Muscle layer of duodenum (tissue), 2 donors: ENCODE data around the gene WWOX.
A peak's percentile ranks its signal among the peaks of the same experiment; 100 is the strongest.

ENCODE experiments used
- H3K27ac ChIP-seq: one replicate; pipeline ENCODE4 v1.7.0; 2013; ENCODE audit warnings: mild to moderate bottlenecking, low read length
- H3K27me3 ChIP-seq: one replicate; pipeline ENCODE4 v1.7.0; 2013; ENCODE audit warnings: low read depth, mild to moderate bottlenecking, control low read depth, low read length
- H3K36me3 ChIP-seq, 2 donors: one replicate each; pipeline ENCODE4 v1.7.0; 2013; ENCODE audit warnings: low read length in 2 of 2, control low read depth in 1 of 2, mild to moderate bottlenecking in 1 of 2; ENCODE audit not compliant: insufficient read depth in 2 of 2, control insufficient read depth in 1 of 2
- H3K4me1 ChIP-seq, 2 donors: one replicate each; pipeline ENCODE4 v1.7.0; 2013; ENCODE audit warnings: low read length in 2 of 2, mild to moderate bottlenecking in 2 of 2, control low read depth in 1 of 2, moderate library complexity in 1 of 2; ENCODE audit not compliant: insufficient read depth in 2 of 2, control insufficient read depth in 1 of 2
- H3K4me3 ChIP-seq, 2 donors: one replicate each; pipeline ENCODE4 v1.7.0; 2013; ENCODE audit warnings: low read length in 2 of 2, low read depth in 1 of 2, mild to moderate bottlenecking in 1 of 2
- H3K9me3 ChIP-seq, 2 donors: one replicate each; pipeline ENCODE4 v1.7.0; 2013; ENCODE audit warnings: low read length in 2 of 2, control low read depth in 1 of 2, mild to moderate bottlenecking in 1 of 2; ENCODE audit not compliant: control insufficient read depth in 1 of 2
- donor health status: healthy.

WWOX gene

GRCh38 chr16:78608305-78608776 is 508.9 kb downstream of the WWOX start:
- Histone ChIP-seq H3K4me3 (peak overlapping the region in 1 of 2 donors; percentile 60), H3K36me3 (no peaks in the 10 kb centered on the region), H3K27me3 (no peaks in the 10 kb centered on the region), H3K27ac (no peak overlapping the region), H3K4me1 (peaks cover 0 to 4% of the 10 kb centered on the region in 2 donors), H3K9me3 (no peaks in the 10 kb centered on the region)

DNA sequence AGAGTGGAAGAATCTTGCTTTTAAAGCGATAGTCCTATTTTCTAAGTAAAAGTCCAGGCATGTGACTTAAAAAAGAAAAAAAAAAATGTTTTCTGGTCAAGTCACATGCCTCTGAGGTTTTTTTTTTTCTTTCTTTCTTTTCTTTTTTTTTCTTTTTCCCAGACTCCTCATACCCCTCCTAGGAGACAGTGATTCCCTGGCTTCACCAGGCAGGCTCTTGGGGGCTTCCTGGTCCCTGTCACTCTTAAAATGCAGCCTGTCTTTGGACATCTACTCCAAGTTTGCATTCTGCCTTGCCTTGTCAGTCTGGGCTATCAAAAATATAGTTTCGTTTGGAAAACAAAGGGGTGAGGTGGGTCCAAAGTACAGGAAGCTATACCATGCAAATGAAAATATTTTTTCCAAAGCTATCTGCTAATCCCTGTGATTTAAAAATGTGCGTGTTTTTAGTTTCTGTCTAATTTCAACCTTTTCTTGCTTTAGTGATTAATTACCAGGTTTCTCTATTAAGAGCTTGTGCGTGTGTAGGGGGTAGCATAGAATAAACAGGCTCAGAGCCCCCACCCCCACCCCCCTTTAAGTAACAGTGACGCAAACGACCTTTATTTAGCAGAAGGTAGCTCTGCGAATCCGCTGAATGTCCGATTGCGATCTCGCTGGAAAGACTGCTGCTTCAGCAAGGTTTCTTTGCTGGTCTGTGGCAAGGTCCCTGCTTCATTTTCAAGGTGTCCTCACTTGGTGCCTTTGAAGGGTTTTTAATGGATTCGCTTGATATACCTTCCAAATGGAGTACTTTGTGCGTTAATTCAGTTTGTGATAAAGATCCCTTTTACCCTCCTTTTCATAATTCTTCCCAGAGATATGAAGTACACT is 510.2 kb downstream of the WWOX start:
- Histone ChIP-seq H3K36me3 (no peaks in the 10 kb centered on the region), H3K4me1 (peaks cover 0 to 4% of the 10 kb centered on the region in 2 donors), H3K9me3 (no peaks in the 10 kb centered on the region), H3K27me3 (no peaks in the 10 kb centered on the region), H3K4me3 (peak overlapping the region; percentile 1 to 22), H3K27ac (no peak overlapping the region)

DNA sequence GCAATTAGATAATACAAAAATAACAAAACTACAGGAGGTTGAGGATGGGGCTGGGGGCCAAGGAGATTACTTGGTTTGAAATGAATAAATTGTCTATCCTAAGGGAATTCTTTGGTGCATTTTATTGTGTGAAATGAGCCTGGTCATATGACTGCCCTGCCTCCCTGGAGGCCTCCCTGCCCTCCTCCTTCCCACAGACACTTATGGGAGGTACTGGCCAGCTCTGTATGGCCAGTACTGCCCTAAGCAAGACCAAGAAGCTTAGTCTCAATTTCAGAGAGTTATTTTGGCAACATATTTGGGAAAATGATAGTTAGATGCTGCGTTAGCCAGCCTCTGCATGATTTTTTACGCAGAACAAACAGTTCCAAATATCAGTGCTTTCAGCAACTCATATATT is 511.9 kb downstream of the WWOX start:
- Histone ChIP-seq H3K27ac (no peak overlapping the region), H3K27me3 (no peaks in the 10 kb centered on the region), H3K9me3 (no peaks in the 10 kb centered on the region), H3K36me3 (no peaks in the 10 kb centered on the region), H3K4me3 (no peak overlapping the region), H3K4me1 (peaks cover 0 to 4% of the 10 kb centered on the region in 2 donors)

GRCh38 chr16:78619811-78620210 is 520.4 kb downstream of the WWOX start:
- no peak overlapping the region for H3K27ac ChIP-seq

GRCh38 chr16:78620291-78620690 is 520.8 kb downstream of the WWOX start:
- Histone ChIP-seq H3K4me3 (no peak overlapping the region), H3K27me3 (no peaks in the 10 kb centered on the region), H3K27ac (no peak overlapping the region), H3K36me3 (no peaks in the 10 kb centered on the region), H3K9me3 (peaks cover 0 to 6% of the 10 kb centered on the region in 2 donors), H3K4me1 (peaks cover 0 to 2% of the 10 kb centered on the region in 2 donors)

More at GRCh38 chr16:78619811-78620210, 520.4 kb downstream of the WWOX start:
- H3K27me3 ChIP-seq, result no peaks in the 10 kb centered on the region
- no peaks in the 10 kb centered on the region for H3K36me3 ChIP-seq
- no peak overlapping the region for H3K4me3 ChIP-seq
- H3K9me3 ChIP-seq, result peaks cover 0 to 6% of the 10 kb centered on the region in 2 donors
- H3K4me1 ChIP-seq, result peaks cover 0 to 2% of the 10 kb centered on the region in 2 donors

DNA sequence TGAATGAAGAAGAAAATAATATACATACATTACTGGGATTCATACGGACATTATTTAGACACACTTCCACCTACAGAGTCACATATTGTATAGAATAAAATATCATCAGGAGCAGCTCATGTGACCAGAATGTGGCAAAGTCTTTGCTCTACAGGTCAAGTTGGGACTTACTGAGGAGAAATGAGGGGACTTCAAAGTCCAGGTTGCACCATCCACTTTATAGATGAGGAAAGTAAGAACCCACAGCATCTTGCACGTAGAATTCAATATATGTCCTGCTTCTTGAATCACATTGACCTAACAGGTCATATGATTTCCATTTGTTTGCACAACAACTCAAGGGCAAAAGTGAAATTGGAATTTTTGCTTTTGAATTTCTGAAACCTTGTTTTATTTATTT is 524.3 kb downstream of the WWOX start:
- Histone ChIP-seq H3K36me3 (no peaks in the 10 kb centered on the region), H3K4me1 (peaks cover 0 to 2% of the 10 kb centered on the region in 2 donors), H3K4me3 (no peak overlapping the region), H3K27ac (no peak overlapping the region), H3K9me3 (peaks cover 0 to 6% of the 10 kb centered on the region in 2 donors), H3K27me3 (no peaks in the 10 kb centered on the region)

GRCh38 chr16:78624366-78624765 is 524.9 kb downstream of the WWOX start:
- no peaks in the 10 kb centered on the region for H3K36me3 ChIP-seq
- peaks cover 0 to 6% of the 10 kb centered on the region in 2 donors for H3K9me3 ChIP-seq
- H3K4me3 ChIP-seq, result no peak overlapping the region
- no peak overlapping the region for H3K27ac ChIP-seq
- no peaks in the 10 kb centered on the region for H3K27me3 ChIP-seq
- peaks cover 0 to 2% of the 10 kb centered on the region in 2 donors for H3K4me1 ChIP-seq

DNA sequence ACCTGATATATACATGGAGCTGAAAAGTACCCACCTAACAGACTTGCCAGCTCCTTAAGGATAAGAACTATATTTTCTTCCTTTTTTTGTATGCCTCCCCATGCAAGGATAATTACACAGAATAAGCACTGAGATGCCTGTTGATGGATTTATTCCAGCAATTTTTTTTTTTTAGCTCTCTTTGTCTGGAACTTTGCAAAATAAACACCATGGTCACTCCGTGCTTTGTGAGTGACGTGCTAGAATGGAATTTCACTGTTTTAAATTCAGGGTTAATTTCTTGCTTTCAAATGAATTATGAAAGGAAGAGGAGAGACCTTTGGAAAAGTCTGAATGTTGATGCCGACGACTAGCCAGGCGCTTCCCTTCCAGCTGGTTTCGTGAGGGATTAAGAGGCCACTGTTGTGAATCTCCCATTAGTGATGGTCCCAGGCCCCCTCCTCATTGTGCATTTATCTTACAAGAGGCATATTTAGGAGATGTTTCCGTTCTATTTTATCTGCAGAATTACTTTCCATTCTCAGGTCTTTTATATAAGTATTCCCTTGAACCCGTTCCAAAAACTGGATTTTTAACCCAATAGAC is 529.1 kb downstream of the WWOX start:
- no peak overlapping the region for H3K27ac ChIP-seq
- H3K36me3 ChIP-seq, result no peaks in the 10 kb centered on the region
- H3K4me3 ChIP-seq, result no peak overlapping the region
- peaks cover 3 to 7% of the 10 kb centered on the region in 2 donors for H3K9me3 ChIP-seq
- no peaks in the 10 kb centered on the region for H3K27me3 ChIP-seq
- peaks cover 0 to 2% of the 10 kb centered on the region in 2 donors for H3K4me1 ChIP-seq

DNA sequence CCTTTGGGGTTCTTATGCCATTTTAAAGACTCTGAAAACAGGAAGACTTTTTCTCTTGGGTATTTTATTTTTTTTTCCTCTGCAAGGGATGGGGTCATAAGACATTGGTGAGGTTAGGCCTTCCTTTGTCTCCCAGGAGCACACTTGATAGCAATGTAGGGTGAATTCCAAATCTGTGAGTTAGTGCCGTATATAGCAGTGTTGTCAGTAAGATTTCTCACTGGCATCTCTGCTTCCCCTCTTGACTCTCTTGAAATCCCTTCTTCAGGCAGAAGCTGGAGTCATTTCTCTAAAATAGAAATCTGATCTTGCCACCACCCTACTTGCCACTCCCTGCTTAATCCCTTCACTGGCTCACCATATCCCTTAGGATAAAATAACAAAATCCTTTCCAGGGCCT is 529.7 kb downstream of the WWOX start:
- Histone ChIP-seq H3K9me3 (peaks cover 3 to 7% of the 10 kb centered on the region in 2 donors), H3K36me3 (no peaks in the 10 kb centered on the region), H3K4me3 (no peak overlapping the region), H3K27me3 (no peaks in the 10 kb centered on the region), H3K27ac (no peak overlapping the region), H3K4me1 (peaks cover 0 to 2% of the 10 kb centered on the region in 2 donors)

DNA sequence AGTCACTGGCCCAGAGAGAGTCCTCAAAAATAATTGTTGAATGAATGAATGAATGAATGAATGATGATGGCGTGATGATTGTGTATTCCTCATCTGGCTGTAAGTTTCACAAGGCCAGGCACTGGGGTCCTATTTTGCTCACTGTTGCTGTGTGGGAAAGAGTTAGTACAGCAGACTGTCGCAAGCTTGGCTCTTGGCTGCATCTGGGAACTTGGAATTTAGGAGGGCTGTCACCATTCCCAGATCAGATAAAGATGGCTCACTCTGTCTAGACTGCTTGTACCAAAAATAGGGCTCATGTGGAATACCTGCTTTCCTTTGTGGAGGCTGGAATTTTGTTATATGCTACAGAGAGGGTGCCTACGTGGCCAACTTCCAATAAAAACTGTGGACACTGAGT is 530.6 kb downstream of the WWOX start:
- H3K36me3 ChIP-seq, result no peaks in the 10 kb centered on the region
- no peaks in the 10 kb centered on the region for H3K4me1 ChIP-seq
- H3K27ac ChIP-seq, result no peak overlapping the region
- H3K4me3 ChIP-seq, result no peak overlapping the region
- peaks cover 3 to 7% of the 10 kb centered on the region in 2 donors for H3K9me3 ChIP-seq
- H3K27me3 ChIP-seq, result no peaks in the 10 kb centered on the region

- Histone ChIP-seq H3K27ac (no peak overlapping the region), H3K9me3 (peaks cover 3 to 7% of the 10 kb centered on the region in 2 donors), H3K27me3 (no peaks in the 10 kb centered on the region), H3K36me3 (no peaks in the 10 kb centered on the region), H3K4me3 (no peak overlapping the region), H3K4me1 (no peaks in the 10 kb centered on the region)
These were observed 534.1 kb downstream of the WWOX start for GRCh38 chr16:78633551-78633950.
